ENCODE measurements around the gene PSME3. TPM values are rescaled to one million over a fixed set of nuclear protein-coding genes. Genes with fewer than 3 reads are reported as not detected.

The PSME3 gene
- total RNA-seq, result 79.7 and 83.1 TPM in 2 replicates

GRCh38 chr17:42832934-42833766, at the start of gene PSME3:
PSME3 (plus strand) TSS chr17:42833397; CDS start chr17:42833632, 235 bp downstream.

GRCh38 chr17:42798383-42799380, 34.5 kb upstream of the PSME3 start, which contains the start of the genes CNTD1 and COA3:
CNTD1 (plus strand) TSS chr17:42798861; CDS start chr17:42799068, 207 bp downstream.
COA3 (minus strand) TSS chr17:42798704; CDS start chr17:42798681, 23 bp downstream.

GRCh38 chr17:42844271-42844670, 11.1 kb downstream of the PSME3 start, which contains the start of gene AOC2:
AOC2 (plus strand) TSS chr17:42844580; CDS start chr17:42844627, 47 bp downstream.

GRCh38 chr17:42850954-42851353, 17.8 kb downstream of the PSME3 start, which contains the start of gene AOC3:
AOC3 (plus strand) TSS chr17:42851199; CDS start chr17:42851344, 145 bp downstream.

Small RNAs within 50 kb of the gene (small RNA-seq; reads per million reads assigned to genes)
- gene MIR6781 (not detected), gene RNU6-287P (not detected)

Other genes with a start within 250 kb of the PSME3 start
- 116 and 136 TPM in 2 replicates for gene RETREG3, start 224.0 kb upstream of the PSME3 start, total RNA-seq
- gene TUBG1, start 223.7 kb upstream of the PSME3 start, total RNA-seq, result 29.9 and 35.2 TPM in 2 replicates
- gene TUBG2, start 174.1 kb upstream of the PSME3 start, total RNA-seq, result 14.9 and 17.7 TPM in 2 replicates
- 22.0 and 24.5 TPM in 2 replicates for gene PLEKHH3, start 156.4 kb upstream of the PSME3 start, total RNA-seq
- gene CCR10, start 151.6 kb upstream of the PSME3 start, total RNA-seq, result 2.2 and 2.4 TPM in 2 replicates
- gene CNTNAP1, start 150.9 kb upstream of the PSME3 start, total RNA-seq, result 38.0 and 51.6 TPM in 2 replicates
- 32.9 and 37.8 TPM in 2 replicates for gene EZH1, start 88.4 kb upstream of the PSME3 start, total RNA-seq
- not detected in 2 replicates for gene RAMP2, start 72.2 kb upstream of the PSME3 start, total RNA-seq
- 40.2 and 46.8 TPM in 2 replicates for gene VPS25, start 59.9 kb upstream of the PSME3 start, total RNA-seq
- gene WNK4, start 52.8 kb upstream of the PSME3 start, total RNA-seq, result under 0.01 TPM in 1 of 2 replicates, not detected in the other
- 38.1 and 48.7 TPM in 2 replicates for gene COA3, start 34.7 kb upstream of the PSME3 start, total RNA-seq
- gene CNTD1, start 34.5 kb upstream of the PSME3 start, total RNA-seq, result not detected in 2 replicates
- 74.4 and 81.3 TPM in 2 replicates for gene BECN1, start 9.1 kb upstream of the PSME3 start, total RNA-seq
- gene AOC2, start 11.2 kb downstream of the PSME3 start, total RNA-seq, result 0.73 and 1.3 TPM in 2 replicates
- under 0.01 TPM in 1 of 2 replicates, not detected in the other for gene AOC3, start 17.8 kb downstream of the PSME3 start, total RNA-seq
- gene G6PC1, start 67.4 kb downstream of the PSME3 start, total RNA-seq, result not detected in 2 replicates
- gene AARSD1, start 131.1 kb downstream of the PSME3 start, total RNA-seq, result 15.3 and 16.4 TPM in 2 replicates
- not detected in 2 replicates for gene PTGES3L, start 146.7 kb downstream of the PSME3 start, total RNA-seq
- 10.8 and 13.3 TPM in 2 replicates for gene RUNDC1, start 147.2 kb downstream of the PSME3 start, total RNA-seq
- gene RPL27, start 165.0 kb downstream of the PSME3 start, total RNA-seq, result 404 and 600 TPM in 2 replicates
- 69.8 and 71.7 TPM in 2 replicates for gene IFI35, start 173.4 kb downstream of the PSME3 start, total RNA-seq
- gene VAT1, start 189.0 kb downstream of the PSME3 start, total RNA-seq, result 357 and 482 TPM in 2 replicates
- 0.32 and 0.49 TPM in 2 replicates for gene RND2, start 191.8 kb downstream of the PSME3 start, total RNA-seq

Measured in hair follicle dermal papilla cell (primary cell).